ENCODE data around the gene NUP160. TPM values are rescaled to one million over a fixed set of nuclear protein-coding genes. Genes with fewer than 3 reads are reported as not detected.

NUP160 gene
- total RNA-seq, 1 donor from 2014 or later: 17.1 TPM

- DNase-seq (ENCODE audit: low read depth): no peak
These were observed 116.7 kb downstream of the NUP160 start for GRCh38 chr11:47731475-47731874.

Other genes starting within 250 kb of the NUP160 start
- gene MTCH2, start 205.8 kb downstream of the NUP160 start, total RNA-seq: 88.2 and 91.7 TPM in 2 replicates
- gene AGBL2, start 133.0 kb downstream of the NUP160 start, total RNA-seq: 0.05 and 0.67 TPM in 2 replicates
- gene FNBP4, start 81.0 kb downstream of the NUP160 start, total RNA-seq: 47.2 and 76.6 TPM in 2 replicates
- gene PTPRJ, start 132.2 kb upstream of the NUP160 start, total RNA-seq: 0.94 and 1.3 TPM in 2 replicates